Keratinocyte (primary cell): Measurements from ENCODE around the gene GPR42. TPM values are rescaled to one million over a fixed set of nuclear protein-coding genes. Genes with fewer than 3 reads are reported as not detected.

Source experiments
- DNase-seq: peaks from one replicate; pipeline ENCODE4 v3.0.0-alpha.2; 2011; ENCODE audit warnings: low read depth, missing footprints, low spot score
- FAIRE-seq: peaks from 2 replicates; lab custom pipeline; 2011; peaks lifted over from hg19 to GRCh38; lab: Jason Lieb, UNC
- H2AFZ ChIP-seq: 2 replicates; pipeline ENCODE4 v1.6.0; 2012; ENCODE audit warnings: low read length, control low read depth, inconsistent platforms; ENCODE audit not compliant: control insufficient read depth
- H3K27ac ChIP-seq: 2 replicates; pipeline ENCODE4 v1.5.1; 2011; ENCODE audit warnings: low read length; ENCODE audit not compliant: control insufficient read depth, insufficient read depth
- H3K27me3 ChIP-seq: 3 replicates; pipeline ENCODE4 v1.6.0; 2011; ENCODE audit warnings: low read length; ENCODE audit not compliant: control insufficient read depth, insufficient read depth; ENCODE audit errors: extremely low read depth
- H3K36me3 ChIP-seq, 2 experiments: 2 replicates in 1 of 2; 3 replicates in 1 of 2; pipeline ENCODE4 v1.5.1; 2011; ENCODE audit warnings: low read length in 2 of 2, mild to moderate bottlenecking in 1 of 2; ENCODE audit not compliant: control insufficient read depth in 2 of 2, insufficient read depth in 2 of 2; ENCODE audit errors: extremely low read depth in 1 of 2
- H3K4me1 ChIP-seq: 3 replicates; pipeline ENCODE4 v1.5.1; 2011; ENCODE audit warnings: low read length; ENCODE audit not compliant: control insufficient read depth, insufficient read depth; ENCODE audit errors: extremely low read depth
- H3K4me2 ChIP-seq: 3 replicates; pipeline ENCODE4 v1.6.0; 2011; ENCODE audit warnings: low read depth, low read length; ENCODE audit not compliant: control insufficient read depth, insufficient read depth; ENCODE audit errors: extremely low read depth
- H3K4me3 ChIP-seq, 3 experiments: fragments of 200-600 bp in 1 of 3; sonication (generic) in 1 of 3; 2 replicates in 2 of 3; 3 replicates in 1 of 3; pipeline ENCODE4 v1.5.1; 2011 to 2016; ENCODE audit warnings: low read length in 3 of 3, mild to moderate bottlenecking in 3 of 3, control low read depth in 2 of 3, inconsistent platforms in 1 of 3, low read depth in 1 of 3, mixed read lengths in 1 of 3, mixed run types in 1 of 3, moderate library complexity in 1 of 3; ENCODE audit not compliant: control insufficient read depth in 2 of 3, insufficient read depth in 2 of 3; ENCODE audit errors: extremely low read depth in 1 of 3
- H3K79me2 ChIP-seq: 2 replicates; pipeline ENCODE4 v1.6.0; 2012; ENCODE audit warnings: low read length; ENCODE audit not compliant: control insufficient read depth, insufficient read depth
- H3K9ac ChIP-seq: 3 replicates; pipeline ENCODE4 v1.6.0; 2011; ENCODE audit warnings: low read length; ENCODE audit not compliant: control insufficient read depth, insufficient read depth; ENCODE audit errors: extremely low read depth
- H3K9me1 ChIP-seq: 3 replicates; pipeline ENCODE4 v1.6.0; 2011; ENCODE audit warnings: low read length; ENCODE audit not compliant: control insufficient read depth, insufficient read depth; ENCODE audit errors: extremely low read depth
- H3K9me3 ChIP-seq: 2 replicates; pipeline ENCODE4 v1.5.1; 2012; ENCODE audit warnings: low read depth, low read length; ENCODE audit not compliant: control insufficient read depth
- H4K20me1 ChIP-seq: 3 replicates; pipeline ENCODE4 v1.6.0; 2011; ENCODE audit warnings: low read length; ENCODE audit not compliant: control insufficient read depth, insufficient read depth; ENCODE audit errors: extremely low read depth
- CTCF ChIP-seq, 3 experiments: IDR thresholded peaks in 1 of 3; conservative IDR thresholded peaks in 1 of 3; optimal IDR thresholded peaks in 1 of 3; 2 replicates in 2 of 3; 3 replicates in 1 of 3; pipeline versions ENCODE3 to v1.5.1; 2011; ENCODE audit warnings: low read length in 3 of 3, mild to moderate bottlenecking in 3 of 3, moderate library complexity in 2 of 3, control low read depth in 1 of 3, inconsistent platforms in 1 of 3; ENCODE audit not compliant: insufficient read depth in 2 of 3; ENCODE audit errors: extremely low read depth in 1 of 3
- EZH2 ChIP-seq: IDR thresholded peaks from one replicate; pipeline ENCODE4 v1.6.1; 2012; ENCODE audit warnings: inconsistent platforms, mild to moderate bottlenecking, low read length, moderate library complexity
- dilution Hi-C: fragments of 300-500 bp; cut with MboI; formaldehyde crosslinking; loops from one replicate; pipeline ENCODE4 v1.7.0; 2020; ENCODE audit warnings: low sequenced_read_pairs; ENCODE audit not compliant: extremely low pct_ligation_motif_present
- polyA plus RNA-seq, 5 experiments: library from polyadenylated mRNA; depleted of rRNA in 3 of 5; stranded (reverse) in 3 of 5; stranded (forward) in 1 of 5; unstranded in 1 of 5; fragments of >200 nt; gene quantifications; 1 replicate in 1 of 5; 2 replicates in 3 of 5; 3 replicates in 1 of 5; pipeline versions ENCODE4 v1.2.1 to v1.2.3, GENCODE V29; 2011 to 2012; ENCODE audit warnings: missing spikeins in 2 of 5, low read depth in 1 of 5, low replicate concordance in 1 of 5

Gene GPR42
- polyA plus RNA-seq, 1 donor (not counting 4 experiments of a cell fraction or from before 2014, with no cell fraction given), result not detected

DNA sequence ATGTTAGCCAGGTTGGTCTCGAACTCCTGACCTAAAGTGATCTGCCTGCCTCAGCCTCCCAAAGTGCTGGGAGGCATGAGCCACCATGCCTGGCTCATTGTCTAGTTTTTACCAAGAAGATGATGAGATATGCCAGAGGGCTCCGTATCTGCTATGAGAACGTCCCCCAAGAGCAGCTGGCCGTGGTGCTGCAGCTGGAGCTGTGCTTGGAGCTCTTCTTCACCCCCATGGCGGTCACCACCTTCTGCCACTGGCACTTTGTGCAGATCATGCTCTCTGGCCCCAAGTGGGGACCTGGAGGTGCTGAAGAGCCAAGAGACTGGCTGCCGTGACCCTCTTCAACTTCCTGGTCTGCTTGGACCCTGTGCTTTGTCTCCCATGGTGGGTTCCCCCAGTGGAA, 36.8 kb downstream of the GPR42 start:
- H3K27me3 ChIP-seq, result no peaks in the 10 kb centered on the region
- H3K36me3 ChIP-seq, result no peaks in the 10 kb centered on the region
- TF ChIP-seq CTCF (optimal IDR thresholded peaks at IDR 0.05 in 1 of 3, IDR thresholded peaks at IDR 0.05 in 1 of 3, conservative IDR thresholded peaks at IDR 0.05 in 1 of 3; ENCODE audit: extremely low read depth in 1 of 3, insufficient read depth in 2 of 3, low read length in 3 of 3), result no peak
- H3K4me1 ChIP-seq, result peaks cover 12% of the 10 kb centered on the region
- no peak overlapping the region for H3K9ac ChIP-seq
- no peak overlapping the region for H2AFZ ChIP-seq
- no peaks in the 10 kb centered on the region for H3K79me2 ChIP-seq
- no peaks in the 10 kb centered on the region for H3K9me1 ChIP-seq
- no peak overlapping the region for H3K4me2 ChIP-seq
- no peaks in the 10 kb centered on the region for H4K20me1 ChIP-seq
- no peak overlapping the region for H3K4me3 ChIP-seq
- FAIRE-seq (no peak), DNase-seq (no peak)
- no peak overlapping the region for H3K27ac ChIP-seq
- H3K9me3 ChIP-seq, result no peaks in the 10 kb centered on the region
- dilution Hi-C loops, result no loop called here

GRCh38 chr19:35408284-35409171, 37.7 kb downstream of the GPR42 start:
- TF ChIP-seq CTCF (optimal IDR thresholded peaks at IDR 0.05 in 1 of 3, IDR thresholded peaks at IDR 0.05 in 1 of 3, conservative IDR thresholded peaks at IDR 0.05 in 1 of 3; ENCODE audit: extremely low read depth in 1 of 3, insufficient read depth in 2 of 3, low read length in 3 of 3) (no peak), EZH2 (no peak)
- Histone ChIP-seq H3K4me2 (no peak overlapping the region), H4K20me1 (no peaks in the 10 kb centered on the region), H2AFZ (no peak overlapping the region), H3K4me3 (no peak overlapping the region), H3K9me3 (no peaks in the 10 kb centered on the region), H3K27me3 (no peaks in the 10 kb centered on the region), H3K4me1 (peaks cover 12% of the 10 kb centered on the region), H3K9ac (no peak overlapping the region), H3K79me2 (no peaks in the 10 kb centered on the region), H3K36me3 (no peaks in the 10 kb centered on the region), H3K9me1 (no peaks in the 10 kb centered on the region), H3K27ac (no peak overlapping the region)
- DNase-seq (no peak), FAIRE-seq (no peak)
- dilution Hi-C loops, result no loop called here
